ENCODE measurements around the gene LRP5.

DNA sequence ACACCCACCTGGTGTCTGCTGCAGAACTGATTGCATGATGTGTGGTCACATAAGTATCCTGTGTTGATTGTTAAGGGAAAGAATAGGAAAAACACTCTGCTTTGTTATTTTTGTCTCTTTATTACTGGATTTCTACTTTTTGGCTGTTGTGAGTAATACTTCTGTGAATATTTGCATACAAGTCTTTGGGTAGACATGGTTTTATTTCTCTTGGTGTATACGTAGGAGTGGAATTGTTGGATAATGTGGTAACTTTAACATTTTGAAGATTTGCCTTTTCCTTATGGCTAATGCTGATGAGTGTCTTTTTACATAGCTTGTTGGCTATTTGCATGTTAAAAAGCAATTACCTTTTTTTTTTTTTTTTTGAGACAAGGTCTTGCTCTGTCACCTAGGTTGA lies 161.3 kb downstream of the LRP5 start:
- TF ChIP-seq, protein P1, sequence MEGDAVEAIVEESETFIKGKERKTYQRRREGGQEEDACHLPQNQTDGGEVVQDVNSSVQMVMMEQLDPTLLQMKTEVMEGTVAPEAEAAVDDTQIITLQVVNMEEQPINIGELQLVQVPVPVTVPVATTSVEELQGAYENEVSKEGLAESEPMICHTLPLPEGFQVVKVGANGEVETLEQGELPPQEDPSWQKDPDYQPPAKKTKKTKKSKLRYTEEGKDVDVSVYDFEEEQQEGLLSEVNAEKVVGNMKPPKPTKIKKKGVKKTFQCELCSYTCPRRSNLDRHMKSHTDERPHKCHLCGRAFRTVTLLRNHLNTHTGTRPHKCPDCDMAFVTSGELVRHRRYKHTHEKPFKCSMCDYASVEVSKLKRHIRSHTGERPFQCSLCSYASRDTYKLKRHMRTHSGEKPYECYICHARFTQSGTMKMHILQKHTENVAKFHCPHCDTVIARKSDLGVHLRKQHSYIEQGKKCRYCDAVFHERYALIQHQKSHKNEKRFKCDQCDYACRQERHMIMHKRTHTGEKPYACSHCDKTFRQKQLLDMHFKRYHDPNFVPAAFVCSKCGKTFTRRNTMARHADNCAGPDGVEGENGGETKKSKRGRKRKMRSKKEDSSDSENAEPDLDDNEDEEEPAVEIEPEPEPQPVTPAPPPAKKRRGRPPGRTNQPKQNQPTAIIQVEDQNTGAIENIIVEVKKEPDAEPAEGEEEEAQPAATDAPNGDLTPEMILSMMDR (IDR thresholded peaks at IDR 0.05) = no peak
- no peak for TF ChIP-seq POLR2A (IDR thresholded peaks at IDR 0.05)
